Peyer's patch (tissue), 4 donors: ENCODE results near the gene PROX1.

ENCODE experiments used
- POLR2A ChIP-seq, 2 donors: fragments of 450-650 bp; IDR thresholded peaks; one replicate each; pipeline ENCODE4 v1.5.1; 2017; ENCODE audit warnings: antibody characterized with exemption in 2 of 2, mild to moderate bottlenecking in 2 of 2, moderate library complexity in 2 of 2
- TF ChIP-seq, protein P1 (sequence below), 6 experiments: fragments of 450-650 bp in 4 of 6; fragments of 200-600 bp in 2 of 6; sonication (generic) in 1 of 6; IDR thresholded peaks; one replicate each; pipeline ENCODE4 v1.5.1; 2017 to 2019; ENCODE audit warnings: antibody characterized with exemption in 6 of 6, mild to moderate bottlenecking in 3 of 6, moderate library complexity in 1 of 6

DNA sequence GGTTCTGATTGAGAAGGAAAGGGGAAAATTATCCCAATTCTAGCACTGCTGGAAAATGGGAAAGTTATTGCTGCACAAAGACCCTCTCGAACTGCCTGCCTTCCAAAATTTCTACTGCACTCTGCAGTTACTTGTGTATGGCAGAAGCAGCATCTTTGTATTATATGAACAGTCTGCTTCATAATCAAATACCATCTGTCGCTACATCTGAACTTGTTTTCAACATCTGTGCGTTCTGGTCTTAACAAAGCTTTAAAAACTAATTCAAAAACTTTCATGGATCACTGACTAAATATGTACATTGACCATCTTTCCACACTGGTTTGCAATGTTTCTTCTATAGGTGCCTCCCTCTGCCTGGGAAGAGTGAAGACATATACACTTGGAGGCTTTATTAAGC is 79.2 kb downstream of the PROX1 start:
- TF ChIP-seq, protein P1, sequence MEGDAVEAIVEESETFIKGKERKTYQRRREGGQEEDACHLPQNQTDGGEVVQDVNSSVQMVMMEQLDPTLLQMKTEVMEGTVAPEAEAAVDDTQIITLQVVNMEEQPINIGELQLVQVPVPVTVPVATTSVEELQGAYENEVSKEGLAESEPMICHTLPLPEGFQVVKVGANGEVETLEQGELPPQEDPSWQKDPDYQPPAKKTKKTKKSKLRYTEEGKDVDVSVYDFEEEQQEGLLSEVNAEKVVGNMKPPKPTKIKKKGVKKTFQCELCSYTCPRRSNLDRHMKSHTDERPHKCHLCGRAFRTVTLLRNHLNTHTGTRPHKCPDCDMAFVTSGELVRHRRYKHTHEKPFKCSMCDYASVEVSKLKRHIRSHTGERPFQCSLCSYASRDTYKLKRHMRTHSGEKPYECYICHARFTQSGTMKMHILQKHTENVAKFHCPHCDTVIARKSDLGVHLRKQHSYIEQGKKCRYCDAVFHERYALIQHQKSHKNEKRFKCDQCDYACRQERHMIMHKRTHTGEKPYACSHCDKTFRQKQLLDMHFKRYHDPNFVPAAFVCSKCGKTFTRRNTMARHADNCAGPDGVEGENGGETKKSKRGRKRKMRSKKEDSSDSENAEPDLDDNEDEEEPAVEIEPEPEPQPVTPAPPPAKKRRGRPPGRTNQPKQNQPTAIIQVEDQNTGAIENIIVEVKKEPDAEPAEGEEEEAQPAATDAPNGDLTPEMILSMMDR (IDR thresholded peaks at IDR 0.05), result no peak
- no peak for TF ChIP-seq POLR2A (IDR thresholded peaks at IDR 0.05)
